Measurements from ENCODE around the gene KATNIP. TPM values are rescaled to one million over a fixed set of nuclear protein-coding genes. Genes with fewer than 3 reads are reported as not detected.

The KATNIP gene
- total RNA-seq, 1 experiment from 2014 or later, result 23.0 TPM

DNA sequence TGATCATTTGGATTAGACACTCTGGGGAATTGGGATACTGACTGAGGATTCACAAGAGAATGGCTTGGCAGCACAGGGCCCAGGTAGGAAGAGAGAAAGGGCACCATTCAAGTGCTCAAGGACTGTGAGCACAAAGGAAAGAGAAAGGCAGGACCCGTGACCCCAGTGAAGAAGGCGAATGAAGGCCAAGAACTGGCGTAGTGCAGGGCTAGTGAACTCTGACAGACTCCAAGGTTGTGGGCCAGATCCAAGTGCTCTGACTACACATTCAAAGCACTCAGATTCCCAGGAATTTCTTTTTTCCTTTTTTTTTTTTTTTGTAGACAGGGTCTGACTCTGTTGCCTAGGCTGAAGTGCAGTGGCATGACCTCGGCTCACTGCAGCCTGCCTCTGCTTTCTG lies 5.3 kb upstream of the KATNIP start:
- POLR2A ChIA-PET, result no interaction called here
- 0 out of 2 replicates have a peak, but pooled peaks cover under 1% of the 10 kb centered on the region for H3K27me3 Mint-ChIP-seq (ENCODE audit: low read depth)
- TF ChIP-seq, protein P1, sequence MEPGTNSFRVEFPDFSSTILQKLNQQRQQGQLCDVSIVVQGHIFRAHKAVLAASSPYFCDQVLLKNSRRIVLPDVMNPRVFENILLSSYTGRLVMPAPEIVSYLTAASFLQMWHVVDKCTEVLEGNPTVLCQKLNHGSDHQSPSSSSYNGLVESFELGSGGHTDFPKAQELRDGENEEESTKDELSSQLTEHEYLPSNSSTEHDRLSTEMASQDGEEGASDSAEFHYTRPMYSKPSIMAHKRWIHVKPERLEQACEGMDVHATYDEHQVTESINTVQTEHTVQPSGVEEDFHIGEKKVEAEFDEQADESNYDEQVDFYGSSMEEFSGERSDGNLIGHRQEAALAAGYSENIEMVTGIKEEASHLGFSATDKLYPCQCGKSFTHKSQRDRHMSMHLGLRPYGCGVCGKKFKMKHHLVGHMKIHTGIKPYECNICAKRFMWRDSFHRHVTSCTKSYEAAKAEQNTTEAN (CRISPR knock-in tag; IDR thresholded peaks at IDR 0.05), result no peak
- TF ChIP-seq, protein P2, sequence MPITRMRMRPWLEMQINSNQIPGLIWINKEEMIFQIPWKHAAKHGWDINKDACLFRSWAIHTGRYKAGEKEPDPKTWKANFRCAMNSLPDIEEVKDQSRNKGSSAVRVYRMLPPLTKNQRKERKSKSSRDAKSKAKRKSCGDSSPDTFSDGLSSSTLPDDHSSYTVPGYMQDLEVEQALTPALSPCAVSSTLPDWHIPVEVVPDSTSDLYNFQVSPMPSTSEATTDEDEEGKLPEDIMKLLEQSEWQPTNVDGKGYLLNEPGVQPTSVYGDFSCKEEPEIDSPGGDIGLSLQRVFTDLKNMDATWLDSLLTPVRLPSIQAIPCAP (CRISPR knock-in tag; IDR thresholded peaks at IDR 0.05), result no peak
- no peak for TF ChIP-seq ELF4 (CRISPR knock-in tag; IDR thresholded peaks at IDR 0.05; ENCODE audit: low read depth)
- TF ChIP-seq, protein P3, sequence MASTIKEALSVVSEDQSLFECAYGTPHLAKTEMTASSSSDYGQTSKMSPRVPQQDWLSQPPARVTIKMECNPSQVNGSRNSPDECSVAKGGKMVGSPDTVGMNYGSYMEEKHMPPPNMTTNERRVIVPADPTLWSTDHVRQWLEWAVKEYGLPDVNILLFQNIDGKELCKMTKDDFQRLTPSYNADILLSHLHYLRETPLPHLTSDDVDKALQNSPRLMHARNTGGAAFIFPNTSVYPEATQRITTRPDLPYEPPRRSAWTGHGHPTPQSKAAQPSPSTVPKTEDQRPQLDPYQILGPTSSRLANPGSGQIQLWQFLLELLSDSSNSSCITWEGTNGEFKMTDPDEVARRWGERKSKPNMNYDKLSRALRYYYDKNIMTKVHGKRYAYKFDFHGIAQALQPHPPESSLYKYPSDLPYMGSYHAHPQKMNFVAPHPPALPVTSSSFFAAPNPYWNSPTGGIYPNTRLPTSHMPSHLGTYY (CRISPR knock-in tag; IDR thresholded peaks at IDR 0.05), result no peak
- TF ChIP-seq FOXJ3 (CRISPR knock-in tag; IDR thresholded peaks at IDR 0.05; ENCODE audit: borderline replicate concordance), result no peak
- TF ChIP-seq, protein P4, sequence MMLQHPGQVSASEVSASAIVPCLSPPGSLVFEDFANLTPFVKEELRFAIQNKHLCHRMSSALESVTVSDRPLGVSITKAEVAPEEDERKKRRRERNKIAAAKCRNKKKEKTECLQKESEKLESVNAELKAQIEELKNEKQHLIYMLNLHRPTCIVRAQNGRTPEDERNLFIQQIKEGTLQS (CRISPR knock-in tag; conservative IDR thresholded peaks at IDR 0.05), result no peak
- TF ChIP-seq, protein P5, sequence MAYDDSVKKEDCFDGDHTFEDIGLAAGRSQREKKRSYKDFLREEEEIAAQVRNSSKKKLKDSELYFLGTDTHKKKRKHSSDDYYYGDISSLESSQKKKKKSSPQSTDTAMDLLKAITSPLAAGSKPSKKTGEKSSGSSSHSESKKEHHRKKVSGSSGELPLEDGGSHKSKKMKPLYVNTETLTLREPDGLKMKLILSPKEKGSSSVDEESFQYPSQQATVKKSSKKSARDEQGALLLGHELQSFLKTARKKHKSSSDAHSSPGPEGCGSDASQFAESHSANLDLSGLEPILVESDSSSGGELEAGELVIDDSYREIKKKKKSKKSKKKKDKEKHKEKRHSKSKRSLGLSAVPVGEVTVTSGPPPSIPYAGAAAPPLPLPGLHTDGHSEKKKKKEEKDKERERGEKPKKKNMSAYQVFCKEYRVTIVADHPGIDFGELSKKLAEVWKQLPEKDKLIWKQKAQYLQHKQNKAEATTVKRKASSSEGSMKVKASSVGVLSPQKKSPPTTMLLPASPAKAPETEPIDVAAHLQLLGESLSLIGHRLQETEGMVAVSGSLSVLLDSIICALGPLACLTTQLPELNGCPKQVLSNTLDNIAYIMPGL (CRISPR knock-in tag; IDR thresholded peaks at IDR 0.05), result no peak
- TF ChIP-seq, protein P6, sequence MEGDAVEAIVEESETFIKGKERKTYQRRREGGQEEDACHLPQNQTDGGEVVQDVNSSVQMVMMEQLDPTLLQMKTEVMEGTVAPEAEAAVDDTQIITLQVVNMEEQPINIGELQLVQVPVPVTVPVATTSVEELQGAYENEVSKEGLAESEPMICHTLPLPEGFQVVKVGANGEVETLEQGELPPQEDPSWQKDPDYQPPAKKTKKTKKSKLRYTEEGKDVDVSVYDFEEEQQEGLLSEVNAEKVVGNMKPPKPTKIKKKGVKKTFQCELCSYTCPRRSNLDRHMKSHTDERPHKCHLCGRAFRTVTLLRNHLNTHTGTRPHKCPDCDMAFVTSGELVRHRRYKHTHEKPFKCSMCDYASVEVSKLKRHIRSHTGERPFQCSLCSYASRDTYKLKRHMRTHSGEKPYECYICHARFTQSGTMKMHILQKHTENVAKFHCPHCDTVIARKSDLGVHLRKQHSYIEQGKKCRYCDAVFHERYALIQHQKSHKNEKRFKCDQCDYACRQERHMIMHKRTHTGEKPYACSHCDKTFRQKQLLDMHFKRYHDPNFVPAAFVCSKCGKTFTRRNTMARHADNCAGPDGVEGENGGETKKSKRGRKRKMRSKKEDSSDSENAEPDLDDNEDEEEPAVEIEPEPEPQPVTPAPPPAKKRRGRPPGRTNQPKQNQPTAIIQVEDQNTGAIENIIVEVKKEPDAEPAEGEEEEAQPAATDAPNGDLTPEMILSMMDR (IDR thresholded peaks at IDR 0.05), result no peak
- TF ChIP-seq FOXP1 (CRISPR knock-in tag; IDR thresholded peaks at IDR 0.05; ENCODE audit: borderline replicate concordance), result no peak
- TF ChIP-seq TCF7 (CRISPR knock-in tag; IDR thresholded peaks at IDR 0.05; ENCODE audit: low read depth), result no peak
- ATAC-seq, result no peak
- peaks cover 5% of the 10 kb centered on the region; the same call in 1 of the 2 replicates for H3K4me1 Mint-ChIP-seq
- no peak overlapping the region for H3K4me3 Mint-ChIP-seq
- no peak for DNase-seq (ENCODE audit: low spot score)
- CTCF ChIA-PET, result no interaction called here
- no peak overlapping the region for H3K27ac Mint-ChIP-seq
- peaks cover 56% of the 10 kb centered on the region for H3K36me3 Mint-ChIP-seq
- peaks cover 5% of the 10 kb centered on the region; the same call in 1 of the 2 replicates for H3K9me3 Mint-ChIP-seq

DNA sequence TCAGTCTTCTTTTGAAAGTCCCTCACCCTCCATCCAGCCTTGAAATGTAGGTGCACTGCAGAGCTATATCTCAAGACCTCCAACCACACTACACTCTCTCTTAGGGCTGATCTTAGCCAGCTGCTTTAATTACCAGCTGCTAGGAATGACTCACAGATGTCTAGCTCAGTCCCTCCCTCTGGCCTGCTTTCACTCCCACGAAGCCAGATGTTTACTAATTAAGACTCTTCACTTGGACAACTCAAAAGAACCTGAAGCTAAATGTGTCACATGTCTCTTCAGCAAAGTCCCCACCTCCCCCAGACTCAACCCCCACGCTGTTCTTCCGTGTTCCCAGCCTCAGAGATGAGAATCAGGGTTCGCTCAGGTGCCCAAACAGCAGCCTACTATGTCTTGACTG lies 2.8 kb upstream of the KATNIP start:
- DNase-seq (ENCODE audit: low spot score), result no peak
- Mint-ChIP-seq H3K36me3 (peaks cover 33% of the 10 kb centered on the region), H3K27ac (no peak overlapping the region), H3K4me3 (no peak overlapping the region), H3K4me1 (peaks cover 18% of the 10 kb centered on the region), H3K27me3 (ENCODE audit: low read depth) (peaks cover 2% of the 10 kb centered on the region; the same call in 1 of the 2 replicates), H3K9me3 (no peaks in the 10 kb centered on the region)
- ATAC-seq, result no peak
- POLR2A ChIA-PET, result no interaction called here
- CTCF ChIA-PET, result interaction anchor here (1.1 kb wide), 1 partner anchor 31 kb away, joined by 3 read pairs; no protein-coding TSS in a partner anchor
- TF ChIP-seq CREB1 (CRISPR knock-in tag; IDR thresholded peaks at IDR 0.05), result no peak

DNA sequence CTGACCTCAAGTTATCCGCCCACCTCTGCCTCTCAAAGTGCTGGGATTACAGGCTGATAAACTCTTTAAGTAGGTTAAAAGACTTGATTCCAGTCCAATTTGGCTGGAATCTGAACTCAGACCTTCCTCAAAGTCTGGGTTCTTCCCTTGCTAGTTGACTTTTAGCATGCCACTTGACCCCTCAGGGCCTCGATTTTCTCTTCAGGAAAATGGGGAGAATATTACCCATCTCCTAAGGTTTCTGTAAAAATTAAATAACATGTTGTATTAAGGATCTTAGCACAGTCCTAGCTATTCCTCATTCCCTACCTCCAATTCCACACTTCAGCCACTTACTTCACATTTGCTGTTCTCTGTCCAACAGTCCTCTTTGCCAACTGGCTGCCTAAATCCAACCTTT lies 2.1 kb upstream of the KATNIP start:
- no peak overlapping the region for H3K27ac Mint-ChIP-seq
- POLR2A ChIA-PET, result no interaction called here
- TF ChIP-seq GRHL2 (CRISPR knock-in tag; IDR thresholded peaks at IDR 0.05; ENCODE audit: insufficient replicate concordance, severe bottlenecking), result no peak
- TF ChIP-seq, protein P7, sequence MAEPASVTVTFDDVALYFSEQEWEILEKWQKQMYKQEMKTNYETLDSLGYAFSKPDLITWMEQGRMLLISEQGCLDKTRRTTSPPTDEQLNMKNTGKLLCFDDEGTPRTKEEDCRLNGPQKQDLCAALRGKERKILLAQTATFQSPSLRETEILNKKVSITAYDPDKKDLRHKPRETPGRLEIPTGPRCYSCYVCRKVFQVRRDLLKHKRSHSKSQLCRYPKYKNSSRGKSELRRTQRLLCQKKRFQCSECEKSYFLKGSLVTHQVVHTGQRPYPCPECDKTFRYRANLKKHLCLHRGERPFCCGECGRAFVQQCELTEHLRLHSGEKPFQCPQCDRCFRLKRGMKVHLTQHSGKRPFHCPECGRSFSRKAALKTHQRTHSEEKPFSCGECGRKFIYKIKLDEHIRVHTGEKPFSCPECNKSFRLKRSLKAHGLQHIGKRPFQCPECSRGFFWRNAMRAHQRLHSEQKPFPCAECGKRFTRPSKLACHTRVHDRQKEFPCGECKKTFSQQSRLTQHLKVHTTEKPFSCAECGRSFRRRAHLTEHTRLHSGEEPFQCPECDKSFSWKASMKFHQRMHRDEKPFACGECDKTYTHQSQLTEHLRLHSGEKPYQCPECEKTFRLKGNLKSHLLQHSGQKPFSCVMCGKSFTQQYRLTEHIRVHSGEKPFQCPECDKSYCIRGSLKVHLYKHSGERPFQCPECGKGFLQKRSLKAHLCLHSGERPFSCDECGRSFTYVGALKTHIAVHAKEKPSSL (CRISPR knock-in tag; conservative IDR thresholded peaks at IDR 0.05), result no peak
- TF ChIP-seq, protein P8, sequence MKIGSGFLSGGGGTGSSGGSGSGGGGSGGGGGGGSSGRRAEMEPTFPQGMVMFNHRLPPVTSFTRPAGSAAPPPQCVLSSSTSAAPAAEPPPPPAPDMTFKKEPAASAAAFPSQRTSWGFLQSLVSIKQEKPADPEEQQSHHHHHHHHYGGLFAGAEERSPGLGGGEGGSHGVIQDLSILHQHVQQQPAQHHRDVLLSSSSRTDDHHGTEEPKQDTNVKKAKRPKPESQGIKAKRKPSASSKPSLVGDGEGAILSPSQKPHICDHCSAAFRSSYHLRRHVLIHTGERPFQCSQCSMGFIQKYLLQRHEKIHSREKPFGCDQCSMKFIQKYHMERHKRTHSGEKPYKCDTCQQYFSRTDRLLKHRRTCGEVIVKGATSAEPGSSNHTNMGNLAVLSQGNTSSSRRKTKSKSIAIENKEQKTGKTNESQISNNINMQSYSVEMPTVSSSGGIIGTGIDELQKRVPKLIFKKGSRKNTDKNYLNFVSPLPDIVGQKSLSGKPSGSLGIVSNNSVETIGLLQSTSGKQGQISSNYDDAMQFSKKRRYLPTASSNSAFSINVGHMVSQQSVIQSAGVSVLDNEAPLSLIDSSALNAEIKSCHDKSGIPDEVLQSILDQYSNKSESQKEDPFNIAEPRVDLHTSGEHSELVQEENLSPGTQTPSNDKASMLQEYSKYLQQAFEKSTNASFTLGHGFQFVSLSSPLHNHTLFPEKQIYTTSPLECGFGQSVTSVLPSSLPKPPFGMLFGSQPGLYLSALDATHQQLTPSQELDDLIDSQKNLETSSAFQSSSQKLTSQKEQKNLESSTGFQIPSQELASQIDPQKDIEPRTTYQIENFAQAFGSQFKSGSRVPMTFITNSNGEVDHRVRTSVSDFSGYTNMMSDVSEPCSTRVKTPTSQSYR (CRISPR knock-in tag; IDR thresholded peaks at IDR 0.05), result no peak
- no peak for TF ChIP-seq SMAD4 (CRISPR knock-in tag; IDR thresholded peaks at IDR 0.05)
- TF ChIP-seq, protein P9, sequence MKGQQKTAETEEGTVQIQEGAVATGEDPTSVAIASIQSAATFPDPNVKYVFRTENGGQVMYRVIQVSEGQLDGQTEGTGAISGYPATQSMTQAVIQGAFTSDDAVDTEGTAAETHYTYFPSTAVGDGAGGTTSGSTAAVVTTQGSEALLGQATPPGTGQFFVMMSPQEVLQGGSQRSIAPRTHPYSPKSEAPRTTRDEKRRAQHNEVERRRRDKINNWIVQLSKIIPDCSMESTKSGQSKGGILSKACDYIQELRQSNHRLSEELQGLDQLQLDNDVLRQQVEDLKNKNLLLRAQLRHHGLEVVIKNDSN (CRISPR knock-in tag; IDR thresholded peaks at IDR 0.05), result no peak
- TF ChIP-seq ZNF232 (CRISPR knock-in tag; IDR thresholded peaks at IDR 0.05), result no peak
- TF ChIP-seq NFYB (CRISPR knock-in tag; conservative IDR thresholded peaks at IDR 0.05; ENCODE audit: low read depth), result no peak
- TF ChIP-seq ZBTB21 (CRISPR knock-in tag; IDR thresholded peaks at IDR 0.05; ENCODE audit: borderline replicate concordance), result no peak

More for the DNA sequence above, 2.1 kb upstream of the KATNIP start:
- DNase-seq (ENCODE audit: low spot score) (no peak), ATAC-seq (no peak)
- Mint-ChIP-seq H3K9me3 (no peaks in the 10 kb centered on the region), H3K27me3 (ENCODE audit: low read depth) (peaks cover 2% of the 10 kb centered on the region; the same call in 1 of the 2 replicates), H3K4me3 (no peak overlapping the region), H3K4me1 (peaks cover 18% of the 10 kb centered on the region), H3K36me3 (peaks cover 28% of the 10 kb centered on the region)
- CTCF ChIA-PET, result no interaction called here
